Glomerular visceral epithelial cell (primary cell): Measurements from ENCODE around the gene FASTKD3.

ENCODE experiments used
- DNase-seq: peaks from one replicate; pipeline ENCODE4 v3.0.0-alpha.2; 2016; ENCODE audit errors: extremely low spot score

The FASTKD3 gene

GRCh38 chr5:7881091-7881490 lies 12.3 kb upstream of the FASTKD3 start:
- no peak for DNase-seq

GRCh38 chr5:7878381-7878873 lies 9.6 kb upstream of the FASTKD3 start:
- DNase-seq: peak; percentile 25

GRCh38 chr5:7877851-7878250 lies 9.0 kb upstream of the FASTKD3 start:
- peak; percentile 23 for DNase-seq

GRCh38 chr5:7876867-7877266 lies 8.0 kb upstream of the FASTKD3 start:
- DNase-seq: peak; percentile 53

GRCh38 chr5:7875151-7875550 lies 6.3 kb upstream of the FASTKD3 start:
- DNase-seq: no peak

DNA sequence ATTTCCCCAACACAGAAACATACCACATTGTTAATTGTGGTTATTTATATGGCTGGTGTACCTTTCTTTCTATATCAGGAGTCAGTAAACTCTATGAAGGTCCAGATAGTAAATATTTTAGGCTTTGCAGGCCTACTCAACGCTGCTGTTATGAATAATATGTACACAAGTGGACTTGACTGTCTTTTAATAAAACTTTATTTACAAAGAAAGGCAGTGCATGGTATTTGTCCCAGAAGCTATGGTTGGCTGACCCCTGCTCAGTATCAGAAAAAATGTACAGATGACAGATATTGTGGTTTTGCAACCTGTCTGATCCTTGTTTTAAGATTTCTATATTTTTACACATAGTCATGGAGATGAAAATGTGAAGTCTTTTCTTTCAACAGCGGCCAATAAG lies 5.8 kb upstream of the FASTKD3 start:
- DNase-seq: no peak

GRCh38 chr5:7873216-7873615 lies 4.4 kb upstream of the FASTKD3 start:
- DNase-seq: no peak

GRCh38 chr5:7872517-7873130 lies 3.8 kb upstream of the FASTKD3 start:
- DNase-seq: no peak

DNA sequence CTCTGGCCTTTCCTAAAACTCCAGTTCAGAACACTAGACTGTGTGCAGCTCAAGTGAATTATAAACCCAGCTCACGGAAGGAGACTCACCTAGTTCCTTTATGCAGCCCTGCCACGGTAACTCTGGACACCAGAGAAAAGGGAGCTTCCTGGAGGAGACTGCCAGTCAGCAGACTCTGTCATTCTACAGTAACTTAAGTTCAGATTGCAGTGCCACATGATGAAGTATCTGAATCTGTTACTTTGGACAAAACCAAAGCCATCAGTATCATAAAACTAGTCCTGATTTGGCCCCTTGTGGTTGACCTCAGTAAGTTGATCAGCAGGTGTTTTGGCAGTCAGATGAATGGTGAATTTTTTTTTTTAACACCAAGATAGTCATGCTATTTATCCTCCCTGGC lies 2.8 kb upstream of the FASTKD3 start:
- no peak for DNase-seq

DNA sequence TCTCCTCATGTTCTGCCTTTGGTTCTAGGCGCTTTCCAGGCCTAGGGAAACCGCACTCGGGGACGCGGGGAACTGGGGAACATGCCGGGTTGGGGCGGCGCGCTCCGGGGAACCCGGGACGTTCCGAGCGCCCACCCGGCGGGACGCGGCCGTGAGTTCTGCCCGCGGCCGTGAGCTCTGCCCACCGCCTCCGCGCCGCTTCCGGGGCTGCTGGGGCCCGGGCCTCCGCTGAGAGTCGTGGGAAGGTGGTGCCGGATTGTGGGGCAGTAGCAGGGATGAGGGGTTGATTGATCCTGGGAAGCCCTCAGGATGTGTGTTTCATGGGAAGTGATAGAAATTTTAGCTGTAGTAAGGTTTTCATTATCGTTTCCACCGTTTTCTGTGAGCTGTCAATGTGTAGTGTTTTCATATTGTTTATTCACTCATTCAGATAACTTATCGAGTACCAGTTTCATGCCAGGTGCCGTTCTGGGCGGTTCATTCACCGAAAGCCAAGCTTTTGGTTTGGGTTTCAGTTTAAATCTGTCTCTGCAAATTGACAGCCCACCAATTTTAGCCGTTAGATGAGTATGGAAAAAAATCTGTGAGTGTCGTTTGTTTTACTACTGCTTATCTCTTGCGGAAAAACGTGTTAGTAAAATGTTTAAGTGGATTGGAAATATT lies 774 bp upstream of the FASTKD3 start:
- DNase-seq: no peak

GRCh38 chr5:7868427-7868772 lies 431 bp downstream of the FASTKD3 start:
- no peak for DNase-seq

DNA sequence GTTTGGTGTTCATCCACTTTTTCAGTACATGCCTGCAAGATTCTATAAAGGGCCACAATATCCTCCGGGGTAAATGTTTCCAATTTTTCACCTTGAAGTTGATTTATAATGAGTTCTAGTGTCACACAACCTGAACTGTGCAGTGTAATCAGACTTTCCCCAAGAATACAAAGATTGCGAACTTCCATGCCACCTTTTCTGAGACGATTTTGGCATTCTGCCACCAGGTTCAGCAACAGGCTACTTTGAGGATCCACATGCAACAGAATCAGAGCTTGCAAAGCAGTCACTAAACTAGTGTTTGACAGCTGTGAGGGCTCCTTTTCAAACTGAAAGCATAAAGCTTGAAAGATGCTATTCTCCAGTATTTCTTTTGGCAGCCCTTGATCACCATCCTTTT lies 1.6 kb downstream of the FASTKD3 start:
- DNase-seq: no peak

- DNase-seq: no peak
Observed at GRCh38 chr5:7866196-7866595, 2.6 kb downstream of the FASTKD3 start.

- no peak for DNase-seq
Observed at GRCh38 chr5:7857926-7858632, 10.8 kb downstream of the FASTKD3 start.

DNA sequence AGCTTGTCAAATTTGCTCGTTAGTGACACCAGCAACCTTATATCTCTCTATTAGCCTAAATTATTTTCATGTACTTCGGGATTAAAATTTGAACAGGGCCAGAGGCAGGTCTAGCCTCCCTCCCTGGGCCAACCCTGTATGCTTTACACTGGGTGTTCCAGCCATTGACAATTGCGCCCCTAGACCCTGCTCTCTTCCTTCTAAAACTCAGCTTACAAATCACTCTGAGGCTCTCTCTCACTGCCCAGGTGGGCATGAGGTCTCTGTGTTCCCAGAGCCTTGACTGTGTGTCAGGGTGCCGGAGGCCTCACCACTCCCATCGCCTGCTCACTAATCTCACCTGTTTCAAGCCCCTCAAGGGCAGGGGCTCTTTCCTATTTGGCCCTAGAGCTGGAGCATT lies 11.5 kb downstream of the FASTKD3 start:
- no peak for DNase-seq

DNA sequence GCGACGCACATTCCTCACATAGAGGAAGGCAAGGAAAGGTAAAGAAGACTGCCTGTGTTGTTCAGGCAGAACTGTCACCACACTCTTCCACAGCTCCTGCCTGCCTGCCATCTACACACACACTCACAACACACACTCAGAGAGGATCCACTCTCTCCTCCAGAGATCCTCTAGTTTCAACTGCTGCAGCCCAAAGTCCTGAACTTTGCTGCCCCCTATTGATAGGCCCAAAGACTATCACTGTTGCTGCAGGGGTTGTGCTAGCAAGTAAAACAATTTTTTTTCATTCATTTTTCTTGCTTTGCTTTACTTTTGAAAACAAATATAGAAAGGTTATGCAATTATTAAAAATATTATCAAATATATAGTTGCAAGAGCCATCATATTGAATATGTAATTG lies 12.0 kb downstream of the FASTKD3 start:
- peak; percentile 42 for DNase-seq

DNA sequence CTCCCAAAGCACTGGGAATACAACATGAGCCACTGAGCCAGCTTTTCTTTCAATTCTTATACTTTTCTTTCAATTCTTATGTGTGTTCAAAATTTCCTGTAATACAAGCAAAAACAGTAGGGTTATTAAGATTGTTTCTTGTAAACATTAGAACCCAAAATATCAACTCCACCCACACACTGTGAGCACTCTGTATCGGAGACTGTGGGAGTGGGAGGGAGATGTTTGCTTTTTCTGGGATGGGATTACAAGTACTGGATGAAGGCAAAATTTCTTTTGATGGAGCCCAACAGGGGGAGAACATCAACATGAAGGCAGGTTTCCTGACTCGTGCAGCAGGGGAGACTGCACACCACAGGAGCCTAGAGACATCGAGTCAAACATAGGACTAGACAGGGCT lies 13.2 kb downstream of the FASTKD3 start:
- no peak for DNase-seq

- DNase-seq: no peak
Observed at GRCh38 chr5:7852988-7853387, 15.8 kb downstream of the FASTKD3 start.

- no peak for DNase-seq
Observed at GRCh38 chr5:7852542-7852941, 16.3 kb downstream of the FASTKD3 start.

DNA sequence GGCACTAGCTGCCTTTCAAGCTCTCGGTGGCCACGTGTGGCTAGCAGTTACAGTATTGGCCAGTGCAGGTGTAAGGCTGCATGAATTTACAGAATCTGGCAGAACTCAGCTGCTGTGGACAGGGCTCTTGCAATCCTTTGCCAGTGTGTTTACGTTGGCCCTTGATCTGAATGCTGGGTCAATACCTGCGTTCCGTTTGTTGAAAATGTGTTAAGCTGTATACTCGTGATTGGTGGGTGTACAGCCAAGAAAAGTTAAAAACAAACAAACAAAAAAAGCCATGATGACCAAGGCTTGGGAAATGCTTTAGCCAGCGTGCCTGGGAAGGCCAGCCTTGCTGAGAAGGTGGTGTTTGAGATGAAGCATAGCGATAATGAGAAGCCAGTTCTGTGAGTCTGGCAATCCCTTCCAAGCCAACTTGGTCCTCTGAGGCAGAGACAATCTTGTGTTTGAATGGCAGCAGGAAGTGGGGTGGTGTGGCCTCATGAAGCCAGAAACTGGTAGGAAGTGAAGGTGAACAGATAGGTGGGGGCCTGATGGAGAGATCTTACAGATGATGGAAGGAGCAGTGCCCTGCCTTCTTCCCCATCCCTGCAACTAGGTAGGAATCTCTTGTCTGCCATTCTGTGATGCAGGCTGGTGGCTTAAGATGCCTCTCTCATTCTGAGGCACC lies 17.1 kb downstream of the FASTKD3 start:
- DNase-seq: no peak

DNA sequence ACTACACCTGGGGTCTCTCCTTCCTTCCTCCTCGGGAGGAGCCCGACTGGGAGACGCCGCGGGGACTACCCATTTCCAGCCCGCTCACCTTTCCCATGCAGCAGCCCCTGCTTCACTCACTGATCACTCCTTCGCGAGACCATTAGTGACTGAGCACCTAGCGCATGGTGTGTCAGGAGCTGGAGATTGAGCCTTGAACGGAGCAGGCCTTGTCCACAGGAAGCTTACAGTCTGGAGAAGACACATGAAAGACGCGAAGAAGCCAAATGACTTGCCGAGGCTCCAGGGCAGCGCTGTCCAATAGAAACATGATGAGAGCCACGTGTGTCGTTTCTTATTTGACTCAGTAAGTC lies 17.6 kb downstream of the FASTKD3 start:
- DNase-seq: no peak

DNA sequence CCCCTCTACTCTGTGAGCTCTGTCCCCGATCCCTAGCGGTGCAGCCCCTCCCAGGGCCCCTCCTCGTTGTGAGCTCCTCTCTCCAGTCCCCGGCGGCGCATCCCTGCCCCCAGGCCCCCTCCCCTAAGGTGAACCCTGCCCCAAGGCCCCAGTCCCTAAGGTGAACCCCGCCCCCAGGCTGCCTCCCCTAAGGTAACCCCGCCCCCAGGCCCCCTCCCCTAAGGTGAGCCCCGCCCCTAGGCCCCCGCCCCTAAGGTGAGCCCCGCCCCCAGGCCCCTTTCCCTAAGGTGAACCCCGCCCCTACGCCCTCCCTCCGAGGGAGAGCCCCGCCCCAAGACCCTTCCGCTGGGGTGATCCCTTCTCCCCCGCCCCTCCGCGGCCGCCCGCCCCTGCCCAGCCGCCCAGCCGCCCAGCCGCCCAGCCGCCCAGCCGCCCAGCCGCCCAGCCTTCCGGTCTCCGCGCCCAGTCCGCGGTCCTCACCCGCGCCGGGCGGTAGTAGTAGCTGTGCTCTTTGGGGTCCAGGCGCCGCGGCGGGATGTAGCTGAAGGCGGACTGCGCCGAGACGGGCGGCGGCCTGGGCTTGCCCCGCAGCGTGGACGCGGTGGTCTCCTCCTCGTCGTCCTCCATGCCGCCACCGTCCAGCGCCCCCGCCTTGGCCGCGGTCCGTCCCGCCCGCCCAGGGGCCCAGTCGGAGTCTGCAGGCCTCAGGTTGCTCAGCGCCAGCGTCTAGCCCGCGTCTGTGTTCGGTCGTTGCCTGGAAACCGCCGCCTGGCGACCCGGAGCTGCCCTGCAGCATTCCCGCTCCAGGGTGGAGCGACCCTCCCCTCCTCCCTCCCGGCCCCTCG lies 18.2 kb downstream of the FASTKD3 start, which contains the start of gene CFAP90:
Gene CFAP90, minus strand, starts transcription at position 739 of the 845 bp plus-strand sequence. Its CDS starts 112 bp downstream, at position 627.
- peak; percentile 36 for DNase-seq
